ENCODE measurements around the gene RP2.

Gene RP2

DNA sequence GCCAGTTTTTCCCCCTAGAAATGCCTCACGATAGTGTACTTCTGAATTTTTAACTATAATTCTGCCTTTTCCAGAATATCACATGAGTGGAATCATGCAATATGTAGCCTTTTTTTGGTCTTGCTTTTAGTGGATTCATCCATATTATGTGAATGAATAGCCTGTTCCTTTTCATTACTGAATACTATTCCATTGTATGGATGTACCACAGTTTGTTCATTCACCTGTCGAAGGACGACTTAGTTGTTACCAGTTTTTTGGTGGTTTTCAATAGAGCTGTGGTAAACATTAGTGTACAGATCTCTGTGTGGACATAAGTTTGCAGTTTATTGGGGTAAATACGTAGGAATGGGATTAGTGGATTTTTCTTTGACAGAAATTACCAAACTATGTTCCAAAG is 83.4 kb downstream of the RP2 start:
- no peak for DNase-seq (ENCODE audit: low read depth)

- no peak for DNase-seq (ENCODE audit: low read depth)
Measured at GRCh38 chrX:46922611-46923010, 85.8 kb downstream of the RP2 start.

GRCh38 chrX:46927718-46928117 is 90.9 kb downstream of the RP2 start:
- DNase-seq (ENCODE audit: low read depth), result no peak

- DNase-seq (ENCODE audit: low read depth), result no peak
Measured at GRCh38 chrX:46929439-46930261, 92.8 kb downstream of the RP2 start.

Measured in stimulated activated CD8-positive, alpha-beta memory T cell treated with anti-CD3 and anti-CD28 coated beads, Interleukin-7, amount 100 ng/mL, for 24 hours (primary cell).